Activated naive CD4-positive, alpha-beta T cell treated with anti-CD3 and anti-CD28 coated beads, Interleukin-2, amount 10 ng/mL, durations not matched to agents 7 days and 5 days (primary cell): ENCODE measurements around the gene DYNC1LI1.
A peak's percentile ranks its signal among the peaks of the same experiment; 100 is the strongest.

Source experiments
- CTCF ChIA-PET: fragments of 350-600 bp; sonication (Branson Sonifier 250); formaldehyde crosslinking; loops from one replicate; lab custom pipeline; 2021; ENCODE audit warnings: antibody characterized with exemption; lab: Charles Lee
- DNase-seq: peaks from one replicate; pipeline ENCODE4 v3.0.0-alpha.2; 2020
- H3K27ac Mint-ChIP-seq: one replicate; pipeline ENCODE4 v1.8.0; 2021; ENCODE audit warnings: mild to moderate bottlenecking, moderate library complexity, mixed read lengths
- H3K27me3 Mint-ChIP-seq: one replicate; pipeline ENCODE4 v1.8.0; 2021; ENCODE audit warnings: mild to moderate bottlenecking, mixed read lengths
- H3K36me3 Mint-ChIP-seq: one replicate; pipeline ENCODE4 v1.8.0; 2021; ENCODE audit warnings: mixed read lengths
- H3K4me1 Mint-ChIP-seq: one replicate; pipeline ENCODE4 v1.8.0; 2021; ENCODE audit warnings: mixed read lengths
- H3K4me3 Mint-ChIP-seq: one replicate; pipeline ENCODE4 v1.8.0; 2021; ENCODE audit warnings: mild to moderate bottlenecking, moderate library complexity, mixed read lengths
- H3K9me3 Mint-ChIP-seq: one replicate; pipeline ENCODE4 v1.8.0; 2021; ENCODE audit warnings: mixed read lengths

The DYNC1LI1 gene

DNA sequence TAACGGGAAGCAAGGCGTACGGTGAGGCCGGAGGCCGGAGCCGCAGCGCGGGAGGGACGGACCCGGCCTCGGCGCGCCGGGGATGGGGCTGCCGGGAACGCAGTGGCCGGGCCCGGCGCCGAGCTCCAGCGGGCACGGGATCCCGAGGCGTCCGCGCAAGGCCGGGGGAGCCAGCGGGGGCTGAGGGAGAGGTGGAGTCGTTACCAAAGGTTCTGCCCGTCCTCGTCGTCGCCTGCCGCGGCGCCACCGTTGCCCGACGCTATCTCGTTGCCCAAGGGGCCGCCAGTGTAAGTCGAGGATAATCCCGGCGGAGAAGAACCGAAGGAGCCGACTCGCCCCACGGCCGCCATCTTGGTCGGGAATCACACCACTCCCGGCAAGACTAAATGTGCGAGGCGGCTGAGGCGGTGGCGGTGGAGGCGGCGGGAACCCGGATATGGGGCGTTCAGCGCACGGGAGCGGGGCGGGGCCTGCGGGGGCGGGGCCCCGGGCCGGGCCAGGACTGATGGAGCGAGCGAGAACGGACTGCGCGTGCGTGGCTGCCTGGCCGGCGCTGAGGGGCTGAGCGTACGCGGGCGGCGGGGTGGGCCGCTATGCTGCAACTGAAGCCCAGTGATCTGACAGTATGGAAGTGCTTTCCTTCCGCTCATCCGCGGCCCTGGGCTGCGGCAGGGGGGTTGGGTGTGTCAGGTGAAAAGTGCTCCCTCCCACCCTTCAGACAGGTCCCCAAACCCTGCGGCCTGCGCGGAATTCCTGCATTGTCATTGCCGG, at the start of gene DYNC1LI1:
TSS of gene DYNC1LI1 (minus strand) at position 438 of the 771 bp plus-strand sequence. CDS start at position 350, 88 bp downstream.
- Mint-ChIP-seq H3K36me3 (peaks cover 5% of the 10 kb centered on the region), H3K9me3 (no peaks in the 10 kb centered on the region), H3K4me3 (peak within 1 kb of the TSS; percentile 81), H3K27ac (peak within 1 kb of the TSS; percentile 88), H3K27me3 (peaks cover 4% of the 10 kb centered on the region), H3K4me1 (peaks cover 30% of the 10 kb centered on the region)
- CTCF ChIA-PET, result no interaction called here
- peak; percentile 96 for DNase-seq

- Mint-ChIP-seq H3K4me3 (no peak overlapping the region), H3K9me3 (peaks cover 2% of the 10 kb centered on the region), H3K27ac (no peak overlapping the region), H3K27me3 (peaks cover 17% of the 10 kb centered on the region), H3K36me3 (no peaks in the 10 kb centered on the region), H3K4me1 (no peaks in the 10 kb centered on the region)
- no peak for DNase-seq
- CTCF ChIA-PET, result no interaction called here
Observed at GRCh38 chr3:32619395-32619794, 48.7 kb upstream of the DYNC1LI1 start.

- H3K36me3 Mint-ChIP-seq, result no peaks in the 10 kb centered on the region
- CTCF ChIA-PET, result no interaction called here
- no peak overlapping the region for H3K27ac Mint-ChIP-seq
Observed at GRCh38 chr3:32616267-32616962, 45.8 kb upstream of the DYNC1LI1 start.

DNA sequence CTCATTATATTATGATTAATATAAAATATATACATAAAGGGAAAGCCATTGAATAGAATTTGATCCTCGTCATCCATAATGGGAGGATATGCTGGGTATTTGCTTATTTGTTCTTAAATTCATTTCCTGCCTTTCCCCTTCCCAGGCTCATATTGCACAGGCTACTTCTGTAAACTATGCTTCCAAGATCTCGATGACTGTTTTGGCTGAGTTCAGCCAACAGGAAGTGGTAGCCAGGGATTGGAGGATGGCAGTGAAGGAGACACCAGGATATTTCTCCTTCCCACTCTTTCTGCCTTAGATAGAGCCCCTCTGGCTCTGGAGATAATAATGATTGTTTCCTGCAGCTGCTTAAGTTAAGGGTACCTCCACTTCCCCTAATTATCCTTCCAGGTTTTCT, 44.3 kb upstream of the DYNC1LI1 start:
- H3K27me3 Mint-ChIP-seq, result peaks cover 16% of the 10 kb centered on the region
- H3K4me3 Mint-ChIP-seq, result no peak overlapping the region
- H3K4me1 Mint-ChIP-seq, result no peaks in the 10 kb centered on the region
- no peak overlapping the region for H3K27ac Mint-ChIP-seq
- DNase-seq, result no peak
- no peaks in the 10 kb centered on the region for H3K36me3 Mint-ChIP-seq
- CTCF ChIA-PET, result no interaction called here
- peaks cover 2% of the 10 kb centered on the region for H3K9me3 Mint-ChIP-seq

More at GRCh38 chr3:32616267-32616962, 45.8 kb upstream of the DYNC1LI1 start:
- DNase-seq, result no peak
- Mint-ChIP-seq H3K4me1 (no peaks in the 10 kb centered on the region), H3K4me3 (no peak overlapping the region), H3K9me3 (peaks cover 2% of the 10 kb centered on the region), H3K27me3 (peaks cover 16% of the 10 kb centered on the region)

DNA sequence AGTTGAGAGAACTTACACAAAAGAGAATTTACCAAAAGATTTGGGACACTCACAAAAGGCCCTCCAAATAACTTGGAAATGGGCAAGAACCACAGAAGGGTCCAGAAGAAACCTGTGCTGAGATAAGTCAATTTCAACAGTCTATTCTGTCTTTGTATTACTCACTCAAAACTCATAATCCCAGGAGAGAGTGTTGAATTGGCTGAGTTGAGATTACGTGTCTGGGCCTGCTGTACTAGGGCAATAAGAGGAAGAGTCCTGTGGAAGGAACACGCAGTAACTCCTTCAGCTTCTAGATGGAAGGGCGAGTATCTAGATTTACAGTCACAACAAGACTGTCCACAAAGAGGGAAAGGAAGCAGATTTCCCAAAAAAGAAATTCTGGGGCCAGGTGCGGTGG, 42.5 kb upstream of the DYNC1LI1 start:
- H3K4me3 Mint-ChIP-seq, result no peak overlapping the region
- H3K4me1 Mint-ChIP-seq, result no peaks in the 10 kb centered on the region
- no peaks in the 10 kb centered on the region for H3K36me3 Mint-ChIP-seq
- no peak overlapping the region for H3K27ac Mint-ChIP-seq
- CTCF ChIA-PET, result no interaction called here
- DNase-seq, result no peak
- peaks cover 20% of the 10 kb centered on the region for H3K27me3 Mint-ChIP-seq
- no peaks in the 10 kb centered on the region for H3K9me3 Mint-ChIP-seq

DNA sequence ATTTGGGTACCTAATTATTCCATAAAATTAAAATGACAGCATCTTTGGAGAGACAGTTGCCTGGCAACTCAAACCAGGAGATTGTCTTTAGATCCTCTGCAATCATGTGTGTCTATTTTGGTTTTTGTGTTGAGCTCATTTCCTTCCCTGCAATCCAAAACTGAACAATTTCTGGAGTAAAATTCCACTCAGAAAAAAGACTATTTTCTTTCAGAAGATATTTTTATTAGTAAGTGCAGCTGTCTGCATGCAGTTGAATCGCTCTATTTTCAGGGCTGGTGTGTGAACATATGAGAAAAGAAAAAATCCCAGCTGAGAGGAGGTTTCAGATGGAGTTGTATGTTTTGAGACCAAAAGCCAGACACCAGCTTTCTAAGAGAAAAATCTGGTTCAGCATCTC, 41.9 kb upstream of the DYNC1LI1 start:
- no peak overlapping the region for H3K27ac Mint-ChIP-seq
- H3K36me3 Mint-ChIP-seq, result no peaks in the 10 kb centered on the region
- CTCF ChIA-PET, result no interaction called here
- peaks cover 18% of the 10 kb centered on the region for H3K27me3 Mint-ChIP-seq
- no peaks in the 10 kb centered on the region for H3K9me3 Mint-ChIP-seq
- no peaks in the 10 kb centered on the region for H3K4me1 Mint-ChIP-seq
- H3K4me3 Mint-ChIP-seq, result no peak overlapping the region
- no peak for DNase-seq

GRCh38 chr3:32607522-32607921, 36.9 kb upstream of the DYNC1LI1 start:
- no peak overlapping the region for H3K4me3 Mint-ChIP-seq
- no peaks in the 10 kb centered on the region for H3K4me1 Mint-ChIP-seq
- DNase-seq, result no peak
- peaks cover 26% of the 10 kb centered on the region for H3K27me3 Mint-ChIP-seq
- no peaks in the 10 kb centered on the region for H3K9me3 Mint-ChIP-seq
- CTCF ChIA-PET, result interaction anchor here (0.6 kb wide), 1 partner anchor 376 kb away, joined by 3 read pairs; no protein-coding TSS in a partner anchor
- no peaks in the 10 kb centered on the region for H3K36me3 Mint-ChIP-seq
- H3K27ac Mint-ChIP-seq, result no peak overlapping the region

DNA sequence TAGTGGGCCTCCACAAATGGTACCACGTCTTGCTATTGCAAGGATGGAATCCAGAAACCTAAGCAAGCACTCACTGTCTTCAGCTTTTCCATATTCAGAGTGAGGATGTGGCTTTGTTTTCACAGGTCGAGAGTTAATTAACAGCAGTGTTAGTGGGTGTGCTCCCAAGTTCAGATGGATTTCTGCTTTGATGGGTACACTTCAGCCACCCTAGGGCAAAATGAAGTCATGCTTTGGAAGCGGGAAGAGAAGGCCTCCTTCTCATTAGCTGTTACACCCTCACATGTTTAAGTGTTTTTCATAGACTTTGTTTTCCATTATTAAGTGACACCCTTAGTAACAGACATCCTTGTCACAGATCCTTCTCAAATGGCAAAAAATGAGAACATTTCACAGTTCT, 36.3 kb upstream of the DYNC1LI1 start:
- CTCF ChIA-PET, result interaction anchor here (0.6 kb wide), 1 partner anchor 377 kb away, joined by 3 read pairs; no protein-coding TSS in a partner anchor
- H3K4me3 Mint-ChIP-seq, result no peak overlapping the region
- H3K27me3 Mint-ChIP-seq, result peaks cover 26% of the 10 kb centered on the region

GRCh38 chr3:32606277-32606676, 35.6 kb upstream of the DYNC1LI1 start:
- no peak overlapping the region for H3K4me3 Mint-ChIP-seq
- no peaks in the 10 kb centered on the region for H3K9me3 Mint-ChIP-seq
- no peak overlapping the region for H3K27ac Mint-ChIP-seq
- H3K4me1 Mint-ChIP-seq, result no peaks in the 10 kb centered on the region
- peaks cover 31% of the 10 kb centered on the region for H3K27me3 Mint-ChIP-seq
- H3K36me3 Mint-ChIP-seq, result no peaks in the 10 kb centered on the region
- CTCF ChIA-PET, result no interaction called here
- DNase-seq, result no peak

More for the DNA sequence above, 36.3 kb upstream of the DYNC1LI1 start:
- H3K4me1 Mint-ChIP-seq, result no peaks in the 10 kb centered on the region
- H3K9me3 Mint-ChIP-seq, result no peaks in the 10 kb centered on the region
- no peak overlapping the region for H3K27ac Mint-ChIP-seq
- no peak for DNase-seq
- no peaks in the 10 kb centered on the region for H3K36me3 Mint-ChIP-seq

DNA sequence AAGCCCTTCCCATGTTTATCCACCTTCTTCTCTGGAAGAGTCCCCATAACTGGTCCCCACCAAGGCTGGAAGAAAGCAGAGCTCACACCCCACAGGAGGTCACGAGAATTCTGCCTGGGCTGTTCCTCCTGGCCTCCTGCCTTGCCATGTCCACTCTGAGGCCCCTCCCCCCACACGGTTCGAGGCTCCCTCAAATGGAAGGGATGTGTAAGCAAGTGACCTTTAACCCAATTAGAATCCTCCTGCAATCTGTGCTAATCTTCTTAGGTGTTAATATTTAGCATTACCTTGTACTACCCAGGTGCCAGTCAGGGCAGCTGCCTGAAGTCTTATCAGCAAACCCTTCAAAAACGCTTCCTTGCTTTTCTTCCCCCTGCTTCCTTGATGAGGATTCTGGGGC, 32.4 kb upstream of the DYNC1LI1 start:
- CTCF ChIA-PET, result no interaction called here
- H3K9me3 Mint-ChIP-seq, result no peaks in the 10 kb centered on the region
- H3K27me3 Mint-ChIP-seq, result peaks cover 35% of the 10 kb centered on the region
- H3K27ac Mint-ChIP-seq, result no peak overlapping the region
- DNase-seq, result no peak
- no peaks in the 10 kb centered on the region for H3K4me1 Mint-ChIP-seq
- no peak overlapping the region for H3K4me3 Mint-ChIP-seq
- H3K36me3 Mint-ChIP-seq, result no peaks in the 10 kb centered on the region

GRCh38 chr3:32602206-32602605, 31.5 kb upstream of the DYNC1LI1 start:
- Mint-ChIP-seq H3K36me3 (no peaks in the 10 kb centered on the region), H3K4me1 (no peaks in the 10 kb centered on the region), H3K4me3 (no peak overlapping the region), H3K27me3 (peaks cover 41% of the 10 kb centered on the region), H3K27ac (no peak overlapping the region), H3K9me3 (no peaks in the 10 kb centered on the region)
- CTCF ChIA-PET, result no interaction called here
- no peak for DNase-seq

GRCh38 chr3:32601722-32602121, 31.1 kb upstream of the DYNC1LI1 start:
- CTCF ChIA-PET, result no interaction called here
- no peaks in the 10 kb centered on the region for H3K36me3 Mint-ChIP-seq
- H3K27me3 Mint-ChIP-seq, result peaks cover 40% of the 10 kb centered on the region
- no peak overlapping the region for H3K4me3 Mint-ChIP-seq
- DNase-seq, result no peak
- no peaks in the 10 kb centered on the region for H3K4me1 Mint-ChIP-seq
- no peak overlapping the region for H3K27ac Mint-ChIP-seq
- H3K9me3 Mint-ChIP-seq, result no peaks in the 10 kb centered on the region

- CTCF ChIA-PET, result no interaction called here
Observed at GRCh38 chr3:32597656-32598055, 27.0 kb upstream of the DYNC1LI1 start.

GRCh38 chr3:32596909-32597369, 26.3 kb upstream of the DYNC1LI1 start:
- H3K27me3 Mint-ChIP-seq, result peaks cover 44% of the 10 kb centered on the region
- no peak overlapping the region for H3K27ac Mint-ChIP-seq
- no peaks in the 10 kb centered on the region for H3K36me3 Mint-ChIP-seq
- no peaks in the 10 kb centered on the region for H3K4me1 Mint-ChIP-seq
- DNase-seq, result no peak
- CTCF ChIA-PET, result no interaction called here
- no peaks in the 10 kb centered on the region for H3K9me3 Mint-ChIP-seq
- H3K4me3 Mint-ChIP-seq, result no peak overlapping the region

More at GRCh38 chr3:32597656-32598055, 27.0 kb upstream of the DYNC1LI1 start:
- no peak for DNase-seq
- Mint-ChIP-seq H3K27me3 (peaks cover 41% of the 10 kb centered on the region), H3K27ac (no peak overlapping the region), H3K4me3 (no peak overlapping the region), H3K36me3 (no peaks in the 10 kb centered on the region), H3K4me1 (no peaks in the 10 kb centered on the region), H3K9me3 (no peaks in the 10 kb centered on the region)
